HepG2 (cell line): ENCODE measurements around the gene ACAP2. TPM values are rescaled to one million over a fixed set of nuclear protein-coding genes. Genes with fewer than 3 reads are reported as not detected.
"Not testable (repeated sequence)": the region's sequence is repeated elsewhere in the genome, so short reads cannot be mapped to it uniquely, and the experiment has no call there.

Experiments used
- ATAC-seq: fragments of 200-7000 bp; cut with Tn5 transposase; 3 replicates; pipeline ENCODE4 v1.9.1; 2020; ENCODE audit warnings: mild to moderate bottlenecking, moderate library complexity
- BruUV-seq: library from RNA; stranded (reverse); fragments of 400-500 nt; replicated peaks from 2 replicates; lab custom pipeline; 2021; lab: Mats Ljungman, UMichigan
- CTCF ChIA-PET: fragments of 300-600 bp; formaldehyde crosslinking; extraction: SDS; loops from one replicate; lab custom pipeline; 2021; ENCODE audit warnings: low total read pairs, inconsistent platforms, low intra/inter-chr PET ratio; lab: Yijun Ruan, JAX
- POLR2A ChIA-PET: fragments of 350-600 bp; sonication (Branson Sonifier 250); formaldehyde crosslinking; loops from one replicate; lab custom pipeline; 2020; ENCODE audit warnings: antibody characterized with exemption, inconsistent platforms; lab: Yijun Ruan, JAX
- DNase-seq: peaks from one replicate; pipeline ENCODE4 v3.0.0-alpha.2; 2015; ENCODE audit warnings: low spot score
- FAIRE-seq: peaks from 3 replicates; lab custom pipeline; 2011; peaks lifted over from hg19 to GRCh38; lab: Jason Lieb, UNC
- H2AFZ ChIP-seq: one replicate; pipeline ENCODE4 v1.6.1; 2011; ENCODE audit warnings: low read length, inconsistent platforms
- H3K27ac ChIP-seq: fragments of 300-600 bp; 3 replicates; pipeline ENCODE4 v1.8.0; 2011; ENCODE audit warnings: mixed run types, mild to moderate bottlenecking, mixed read lengths, low read length, inconsistent platforms; ENCODE audit not compliant: insufficient read depth; ENCODE audit errors: extremely low read length
- H3K27me3 ChIP-seq, 2 experiments: fragments of 200-600 bp in 1 of 2; 2 replicates in 1 of 2; 3 replicates in 1 of 2; pipeline versions ENCODE4 v1.6.0 to v1.8.0; 2011; ENCODE audit warnings: low read length in 2 of 2, mild to moderate bottlenecking in 2 of 2, moderate library complexity in 2 of 2, inconsistent platforms in 1 of 2; ENCODE audit not compliant: insufficient read depth in 2 of 2, control insufficient read depth in 1 of 2
- H3K36me3 ChIP-seq, 2 experiments: fragments of 200-600 bp in 1 of 2; replicated peaks in 1 of 2; 2 replicates in 1 of 2; 3 replicates in 1 of 2; pipeline versions ENCODE4 v1.5.1 to v1.8.0; 2011; ENCODE audit warnings: low read length in 2 of 2, inconsistent platforms in 1 of 2; ENCODE audit not compliant: insufficient read depth in 2 of 2, control insufficient read depth in 1 of 2
- H3K4me1 ChIP-seq: 2 replicates; pipeline ENCODE4 v1.5.1; 2012; ENCODE audit warnings: low read length, inconsistent platforms; ENCODE audit not compliant: insufficient read depth
- H3K4me2 ChIP-seq: 2 replicates; pipeline ENCODE4 v1.6.0; 2011; ENCODE audit warnings: low read depth, low read length, inconsistent platforms
- H3K4me3 ChIP-seq, 3 experiments: fragments of 200-600 bp in 1 of 3; sonication (generic), shearing (Covaris generic) in 1 of 3; replicated peaks in 1 of 3; 2 replicates each; pipeline ENCODE4 v1.5.1; 2011 to 2016; ENCODE audit warnings: low read length in 3 of 3, inconsistent platforms in 2 of 3, low read depth in 2 of 3, mild to moderate bottlenecking in 2 of 3, control low read depth in 1 of 3, mixed read lengths in 1 of 3; ENCODE audit not compliant: insufficient read depth in 1 of 3
- H3K79me2 ChIP-seq: one replicate; pipeline ENCODE4 v1.6.1; 2011; ENCODE audit warnings: low read length, inconsistent platforms; ENCODE audit not compliant: insufficient read depth
- H3K9ac ChIP-seq: 2 replicates; pipeline ENCODE4 v1.6.0; 2011; ENCODE audit warnings: mild to moderate bottlenecking, low read depth, low read length, inconsistent platforms; ENCODE audit not compliant: insufficient read depth
- H3K9me3 ChIP-seq: 2 replicates; pipeline ENCODE4 v1.5.1; 2012; ENCODE audit warnings: mild to moderate bottlenecking, low read length
- H4K20me1 ChIP-seq: 2 replicates; pipeline ENCODE4 v1.6.0; 2011; ENCODE audit warnings: inconsistent platforms, mild to moderate bottlenecking, low read length, moderate library complexity; ENCODE audit not compliant: insufficient read depth
- ARID4A ChIP-seq: sonication (generic); formaldehyde crosslinking; IDR thresholded peaks from 2 replicates; pipeline ENCODE4 v1.5.0; 2020; ENCODE audit warnings: mild to moderate bottlenecking, missing genetic modification reagents, borderline replicate concordance
- CHD4 ChIP-seq: fragments of 200-600 bp; sonication (generic); IDR thresholded peaks from 2 replicates; pipeline ENCODE4 v1.7.0; 2017; ENCODE audit warnings: mild to moderate bottlenecking, low read length, borderline replicate concordance
- CREBL2 ChIP-seq: sonication (generic); formaldehyde crosslinking; IDR thresholded peaks from 2 replicates; pipeline ENCODE4 v1.8.1; 2023; ENCODE audit warnings: missing genetic modification reagents, mild to moderate bottlenecking, borderline replicate concordance
- FOXA1 ChIP-seq, 2 experiments: fragments of 450-650 bp in 1 of 2; sonication (generic) in 1 of 2; formaldehyde crosslinking in 1 of 2; IDR thresholded peaks; 2 replicates each; pipeline versions ENCODE4 v1.4.0 to v1.6.1; 2016 to 2020; ENCODE audit warnings: missing genetic modification reagents in 1 of 2
- MXI1 ChIP-seq: IDR thresholded peaks from 3 replicates; pipeline ENCODE4 v1.6.1; 2012; ENCODE audit warnings: low read depth, low read length, inconsistent platforms, borderline replicate concordance
- SCMH1 ChIP-seq: sonication (generic); formaldehyde crosslinking; IDR thresholded peaks from 2 replicates; pipeline ENCODE4 v1.9.0; 2021; ENCODE audit warnings: missing genetic modification reagents, mild to moderate bottlenecking, borderline replicate concordance
- WIZ ChIP-seq: sonication (generic); formaldehyde crosslinking; IDR thresholded peaks from 2 replicates; pipeline ENCODE4 v1.5.1; 2020; ENCODE audit warnings: mild to moderate bottlenecking, missing genetic modification reagents
- ZBTB46 ChIP-seq: sonication (generic); formaldehyde crosslinking; IDR thresholded peaks from 2 replicates; pipeline ENCODE4 v1.4.0; 2020; ENCODE audit warnings: mild to moderate bottlenecking, missing genetic modification reagents, borderline replicate concordance
- ZFAT ChIP-seq: sonication (generic); formaldehyde crosslinking; conservative IDR thresholded peaks from 2 replicates; pipeline ENCODE4 v1.8.1; 2023; ENCODE audit warnings: missing genetic modification reagents, inconsistent platforms
- ZFP1 ChIP-seq: IDR thresholded peaks from 2 replicates; pipeline ENCODE4 v1.6.1; 2016
- WGBS: methylation state at CpG from one replicate; pipeline ENCODE4 v1.1.6; 2017; ENCODE audit warnings: low lambda C conversion rate; 5-methylcytosine and 5-hydroxymethylcytosine counted together
- in situ Hi-C: cut with HindIII; loops from 2 replicates; pipeline ENCODE4 v1.10.0; 2017; ENCODE audit warnings: low pct_unique_long_range_greater_than_20kb; ENCODE audit not compliant: extremely low pct_ligation_motif_present
- intact Hi-C: fragments of 100-400 bp; cut with micrococcal nuclease; formaldehyde crosslinking; loops from one replicate; pipeline ENCODE4 v1.10.0; 2022; ENCODE audit not compliant: unreplicated experiment
- polyA plus RNA-seq, 8 experiments: library from polyadenylated mRNA; depleted of rRNA in 3 of 8; stranded (reverse) in 7 of 8; unstranded in 1 of 8; fragments of >200 nt; fragmentation: Illumina TruSeq in 4 of 8; extraction: Trizol in 4 of 8; gene quantifications; 2 replicates each; pipeline versions ENCODE4 v1.2.1 to v1.2.3, GENCODE V29; 2011 to 2016; ENCODE audit warnings: low read depth in 4 of 8, missing spikeins in 1 of 8, mixed read lengths in 1 of 8; ENCODE audit not compliant: insufficient read depth in 1 of 8
- total RNA-seq, 5 experiments: library from RNA; depleted of rRNA; stranded (reverse); fragments of >200 nt; fragmentation: Illumina TruSeq; extraction: Trizol; gene quantifications; 2 replicates each; pipeline ENCODE4 v1.2.3, GENCODE V29; 2016; ENCODE audit warnings: low read depth in 1 of 5

Gene ACAP2
- total and polyA plus RNA-seq, 2 of the 13 experiments (the other 11 are each of a cell fraction or from before 2014, with no cell fraction given): 7.3 to 23.9 TPM

- TF ChIP-seq ZBTB46 (CRISPR knock-in tag) (no peak), ZFAT (CRISPR knock-in tag) (no peak), ZFP1 (CRISPR knock-in tag) (no peak), MXI1 (no peak), CHD4 (no peak), SCMH1 (CRISPR knock-in tag) (no peak), FOXA1 (IDR thresholded peaks at IDR 0.05) (no peak), FOXA1 (CRISPR knock-in tag; IDR thresholded peaks at IDR 0.05) (no peak), CREBL2 (CRISPR knock-in tag) (no peak), ARID4A (CRISPR knock-in tag) (no peak), WIZ (CRISPR knock-in tag) (no peak)
Observed at GRCh38 chr3:195230244-195230643, 212.6 kb downstream of the ACAP2 start (continued).

- CTCF ChIA-PET, BruUV-seq, FAIRE-seq, POLR2A ChIA-PET, intact Hi-C loops, H4K20me1 ChIP-seq, H3K9me3 ChIP-seq, H3K27me3 ChIP-seq, H3K9ac ChIP-seq, H2AFZ ChIP-seq, H3K27ac ChIP-seq, H3K4me3 ChIP-seq, H3K4me2 ChIP-seq, ATAC-seq, in situ Hi-C loops, H3K79me2 ChIP-seq, DNase-seq: not testable (repeated sequence)
- 94% methylated on average over 5 of the region's 5 CpGs for WGBS
- Histone ChIP-seq H3K4me1 (peaks cover 11% of the 10 kb centered on the region), H3K36me3 (peaks cover 3 to 14% of the 10 kb centered on the region in 2 experiments)
Observed at GRCh38 chr3:195228886-195229285, 213.9 kb downstream of the ACAP2 start.
